Peyer's patch (tissue), 4 donors: ENCODE data around the gene ATP5PO. TPM values are rescaled to one million over a fixed set of nuclear protein-coding genes. Genes with fewer than 3 reads are reported as not detected.
A peak's percentile ranks its signal among the peaks of the same experiment; 100 is the strongest.

Experiments
- DNase-seq, 3 donors: peaks; one replicate each; pipeline ENCODE4 v3.0.0-alpha.2; 2017 to 2019
- H3K27ac ChIP-seq, 4 donors: fragments of 200-600 bp; sonication (generic); one replicate each; pipeline ENCODE4 v1.5.1; 2016 to 2019
- H3K27me3 ChIP-seq, 2 donors: fragments of 200-600 bp; sonication (generic); one replicate each; pipeline ENCODE4 v1.5.1; 2019
- H3K36me3 ChIP-seq, 3 donors: fragments of 200-600 bp; sonication (generic); one replicate each; pipeline ENCODE4 v1.5.1; 2016 to 2019
- H3K4me1 ChIP-seq, 4 donors: fragments of 200-600 bp; sonication (generic); one replicate each; pipeline ENCODE4 v1.5.1; 2016 to 2019
- H3K4me3 ChIP-seq, 4 donors: fragments of 200-600 bp; sonication (generic); 1 replicate in 3 of 4; 2 replicates in 1 of 4; pipeline ENCODE4 v1.5.1; 2016 to 2019; ENCODE audit warnings: mild to moderate bottlenecking in 1 of 4
- H3K9me3 ChIP-seq, 4 donors: fragments of 200-600 bp; sonication (generic); one replicate each; pipeline ENCODE4 v1.5.1; 2016 to 2019; ENCODE audit warnings: mild to moderate bottlenecking in 1 of 4
- POLR2A ChIP-seq, 2 donors: fragments of 450-650 bp; IDR thresholded peaks; one replicate each; pipeline ENCODE4 v1.5.1; 2017; ENCODE audit warnings: antibody characterized with exemption in 2 of 2, mild to moderate bottlenecking in 2 of 2, moderate library complexity in 2 of 2
- total RNA-seq, 4 donors: library from RNA; depleted of rRNA; stranded (reverse); fragments of >200 nt; gene quantifications; one replicate each; pipeline ENCODE4 v1.1.0, GENCODE V29; 2016
- TF ChIP-seq, protein P1 (sequence below), 6 experiments: fragments of 450-650 bp in 4 of 6; fragments of 200-600 bp in 2 of 6; sonication (generic) in 1 of 6; IDR thresholded peaks; one replicate each; pipeline ENCODE4 v1.5.1; 2017 to 2019; ENCODE audit warnings: antibody characterized with exemption in 6 of 6, mild to moderate bottlenecking in 3 of 6, moderate library complexity in 1 of 6

The ATP5PO gene
- total RNA-seq, 4 donors from 2014 or later: 178 to 291 (median 203) TPM

DNA sequence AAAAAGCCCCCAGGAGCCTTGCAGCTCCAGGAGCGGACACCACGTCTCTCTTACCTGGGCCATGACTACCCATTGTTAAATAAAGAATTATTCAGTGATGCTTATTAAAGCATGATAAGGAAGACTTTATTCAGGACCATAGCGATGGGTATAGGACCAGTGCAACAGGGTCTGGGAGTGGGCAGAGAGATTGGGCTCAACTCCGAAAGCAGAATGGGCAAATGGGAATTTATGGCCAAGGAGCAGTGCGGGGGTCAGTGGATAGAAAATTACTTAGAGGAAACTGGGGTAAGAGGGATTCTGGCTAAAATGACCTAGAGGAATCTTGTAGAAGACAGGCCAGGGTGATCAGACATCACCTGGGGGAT, 580 bp upstream of the ATP5PO start:
- Histone ChIP-seq H3K4me1 (peaks cover 0 to 13% (median 0%) of the 10 kb centered on the region in 4 donors), H3K27ac (peak overlapping the region in 3 of 4 donors; percentile 76 to 82 (median 82)), H3K27me3 (no peaks in the 10 kb centered on the region), H3K9me3 (no peaks in the 10 kb centered on the region), H3K4me3 (peak overlapping the region; percentile 54 to 96 (median 72)), H3K36me3 (peaks cover 0 to 23% (median 0%) of the 10 kb centered on the region in 3 donors)
- TF ChIP-seq, protein P1, sequence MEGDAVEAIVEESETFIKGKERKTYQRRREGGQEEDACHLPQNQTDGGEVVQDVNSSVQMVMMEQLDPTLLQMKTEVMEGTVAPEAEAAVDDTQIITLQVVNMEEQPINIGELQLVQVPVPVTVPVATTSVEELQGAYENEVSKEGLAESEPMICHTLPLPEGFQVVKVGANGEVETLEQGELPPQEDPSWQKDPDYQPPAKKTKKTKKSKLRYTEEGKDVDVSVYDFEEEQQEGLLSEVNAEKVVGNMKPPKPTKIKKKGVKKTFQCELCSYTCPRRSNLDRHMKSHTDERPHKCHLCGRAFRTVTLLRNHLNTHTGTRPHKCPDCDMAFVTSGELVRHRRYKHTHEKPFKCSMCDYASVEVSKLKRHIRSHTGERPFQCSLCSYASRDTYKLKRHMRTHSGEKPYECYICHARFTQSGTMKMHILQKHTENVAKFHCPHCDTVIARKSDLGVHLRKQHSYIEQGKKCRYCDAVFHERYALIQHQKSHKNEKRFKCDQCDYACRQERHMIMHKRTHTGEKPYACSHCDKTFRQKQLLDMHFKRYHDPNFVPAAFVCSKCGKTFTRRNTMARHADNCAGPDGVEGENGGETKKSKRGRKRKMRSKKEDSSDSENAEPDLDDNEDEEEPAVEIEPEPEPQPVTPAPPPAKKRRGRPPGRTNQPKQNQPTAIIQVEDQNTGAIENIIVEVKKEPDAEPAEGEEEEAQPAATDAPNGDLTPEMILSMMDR (IDR thresholded peaks at IDR 0.05): no peak
- no peak for TF ChIP-seq POLR2A (IDR thresholded peaks at IDR 0.05)
- DNase-seq: no peak

DNA sequence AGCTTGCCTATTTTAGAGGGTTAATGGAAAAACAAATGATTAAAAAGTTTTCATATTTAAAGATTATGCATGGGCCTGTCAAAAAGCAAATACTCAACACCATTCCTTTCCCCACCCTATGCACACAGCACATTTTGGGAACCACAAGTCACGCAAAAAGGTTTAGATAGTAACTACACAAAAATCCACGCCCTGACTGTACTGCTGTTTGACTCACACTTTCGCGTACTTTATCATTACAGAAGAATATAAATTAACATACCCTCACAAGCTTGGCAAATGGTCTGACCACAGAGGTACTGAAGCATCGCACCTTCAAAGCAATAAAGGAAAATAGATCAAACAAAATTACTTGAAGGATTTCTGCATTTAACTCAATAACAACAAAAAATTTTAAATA, 1.4 kb downstream of the ATP5PO start:
- Histone ChIP-seq H3K36me3 (peaks cover 0 to 43% (median 0%) of the 10 kb centered on the region in 3 donors), H3K27ac (no peak overlapping the region), H3K4me3 (peak overlapping the region in 2 of 4 donors; percentile 74 to 96), H3K9me3 (no peaks in the 10 kb centered on the region), H3K4me1 (peaks cover 0 to 13% (median 0%) of the 10 kb centered on the region in 4 donors), H3K27me3 (no peaks in the 10 kb centered on the region)
- TF ChIP-seq POLR2A (IDR thresholded peaks at IDR 0.05): no peak
- TF ChIP-seq, protein P1 (IDR thresholded peaks at IDR 0.05): no peak
- DNase-seq: no peak

DNA sequence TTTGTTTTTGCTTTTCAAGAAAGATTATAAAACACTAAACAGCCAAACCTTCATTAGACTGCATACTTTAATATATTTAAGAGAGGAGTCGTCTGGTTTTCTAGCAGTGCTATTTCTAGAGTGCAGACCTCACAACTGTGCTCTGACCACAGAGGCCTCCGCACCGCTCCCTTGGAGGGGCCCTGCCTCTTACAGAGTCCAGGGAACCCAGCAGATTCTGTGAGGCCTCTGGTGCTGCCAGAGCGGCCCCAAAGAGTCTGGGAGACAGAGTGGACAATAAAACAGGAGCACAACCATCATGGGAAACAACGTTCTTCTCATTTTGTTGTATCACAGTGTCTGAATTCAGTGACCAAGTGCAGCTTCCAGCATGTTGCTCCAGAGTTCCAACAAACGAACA, 5.8 kb downstream of the ATP5PO start:
- Histone ChIP-seq H3K9me3 (no peaks in the 10 kb centered on the region), H3K4me1 (peaks cover 0 to 10% (median 0%) of the 10 kb centered on the region in 4 donors), H3K36me3 (peaks cover 0 to 86% (median 4%) of the 10 kb centered on the region in 3 donors), H3K27ac (no peak overlapping the region), H3K4me3 (no peak overlapping the region), H3K27me3 (no peaks in the 10 kb centered on the region)
- DNase-seq: no peak
- TF ChIP-seq POLR2A (IDR thresholded peaks at IDR 0.05): no peak
- TF ChIP-seq, protein P1 (IDR thresholded peaks at IDR 0.05): no peak

DNA sequence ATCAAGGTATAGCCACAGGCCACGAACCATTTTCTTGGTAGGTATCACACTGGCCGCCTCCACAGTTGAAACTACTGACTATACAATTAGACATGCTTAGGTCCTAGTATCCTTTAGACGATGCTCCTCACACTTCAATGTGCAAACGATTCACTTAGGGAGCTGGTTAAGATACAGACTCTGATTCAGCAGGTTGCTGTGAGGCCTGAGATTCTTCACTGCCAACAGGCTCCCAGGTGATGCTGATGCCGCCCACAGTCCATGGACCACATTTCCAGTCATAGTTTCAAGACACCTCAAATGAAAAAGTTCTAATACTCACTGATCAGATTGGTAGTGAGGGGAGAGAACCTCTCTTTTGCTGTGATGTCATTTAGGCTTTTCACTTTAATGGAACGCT, 6.8 kb downstream of the ATP5PO start:
- TF ChIP-seq, protein P1 (IDR thresholded peaks at IDR 0.05): no peak
- no peak for TF ChIP-seq POLR2A (IDR thresholded peaks at IDR 0.05)

DNA sequence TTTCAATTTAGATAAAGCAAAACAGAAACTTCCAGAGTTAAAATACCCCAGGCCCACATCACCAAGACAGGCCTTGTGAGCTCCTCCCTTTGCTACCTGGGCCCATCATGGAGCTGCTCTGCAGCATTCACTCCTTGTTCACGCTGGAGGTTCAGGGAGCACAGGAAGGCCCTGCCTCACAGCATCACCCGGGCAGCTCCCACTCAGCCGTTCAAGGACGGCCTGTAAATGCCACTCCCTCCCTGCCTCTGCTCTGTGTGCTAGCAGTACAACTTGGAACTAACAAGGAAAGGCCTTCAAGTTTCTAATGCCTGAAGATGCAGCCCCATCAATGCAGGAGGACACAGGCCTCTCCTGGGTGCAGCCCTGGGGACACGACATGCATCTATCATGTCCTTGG, 11.6 kb downstream of the ATP5PO start:
- Histone ChIP-seq H3K27me3 (no peaks in the 10 kb centered on the region), H3K36me3 (peaks cover 0 to 81% (median 4%) of the 10 kb centered on the region in 3 donors), H3K4me3 (no peak overlapping the region), H3K27ac (no peak overlapping the region), H3K4me1 (no peaks in the 10 kb centered on the region), H3K9me3 (no peaks in the 10 kb centered on the region)
- peak in 1 of 3 donors; percentile 35 for DNase-seq
- TF ChIP-seq, protein P1 (IDR thresholded peaks at IDR 0.05): no peak
- no peak for TF ChIP-seq POLR2A (IDR thresholded peaks at IDR 0.05)

More for the DNA sequence above, 6.8 kb downstream of the ATP5PO start:
- no peak overlapping the region for H3K27ac ChIP-seq
- DNase-seq: no peak
- H3K9me3 ChIP-seq: no peaks in the 10 kb centered on the region
- H3K36me3 ChIP-seq: peaks cover 0 to 96% (median 4%) of the 10 kb centered on the region in 3 donors
- peaks cover 0 to under 1% (median 0%) of the 10 kb centered on the region in 4 donors for H3K4me1 ChIP-seq
- H3K4me3 ChIP-seq: no peak overlapping the region
- H3K27me3 ChIP-seq: no peaks in the 10 kb centered on the region

DNA sequence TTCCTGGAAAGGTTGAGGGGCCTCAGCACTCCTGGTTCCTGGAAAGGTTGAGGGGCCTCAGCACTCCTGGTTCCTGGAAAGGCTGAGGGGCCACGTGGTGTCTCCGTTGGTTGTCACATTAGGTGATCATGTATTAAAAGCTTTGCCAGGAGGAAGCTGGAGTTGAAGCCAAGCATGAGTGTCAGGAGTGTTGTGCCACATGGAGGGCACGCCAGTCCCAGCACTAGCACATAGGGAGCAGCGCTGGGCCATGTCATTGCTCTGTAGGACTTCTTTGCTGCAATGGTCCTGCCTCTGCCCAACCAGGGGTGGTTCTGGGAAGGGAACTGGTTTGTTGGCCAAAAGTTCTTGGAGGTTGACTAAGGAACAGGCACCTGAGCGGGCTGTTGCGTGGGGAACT, 13.3 kb downstream of the ATP5PO start:
- Histone ChIP-seq H3K9me3 (no peaks in the 10 kb centered on the region), H3K27me3 (no peaks in the 10 kb centered on the region), H3K4me1 (no peaks in the 10 kb centered on the region), H3K4me3 (no peak overlapping the region), H3K36me3 (peaks cover 0 to 64% (median 3%) of the 10 kb centered on the region in 3 donors), H3K27ac (no peak overlapping the region)
- TF ChIP-seq, protein P1 (IDR thresholded peaks at IDR 0.05): no peak
- no peak for TF ChIP-seq POLR2A (IDR thresholded peaks at IDR 0.05)
- DNase-seq: peak in 1 of 3 donors; percentile 41
